D341Med (cell line): ENCODE results near the gene DNAJB13.
"Not testable (repeated sequence)": the region's sequence is repeated elsewhere in the genome, so short reads cannot be mapped to it uniquely, and the experiment has no call there.

ENCODE experiments used
- DNase-seq: peaks from one replicate; pipeline ENCODE4 v3.0.0; 2012; ENCODE audit warnings: low spot score

Gene DNAJB13

GRCh38 chr11:73950869-73951710 is at the start of gene DNAJB13:
Gene DNAJB13 (plus strand): TSS chr11:73951026. CDS start chr11:73951070, 44 bp downstream.
- peak; percentile 78 for DNase-seq

GRCh38 chr11:73902303-73902702 is 48.5 kb upstream of the DNAJB13 start:
- no peak for DNase-seq

- DNase-seq: no peak
Measured at GRCh38 chr11:73907191-73907590, 43.6 kb upstream of the DNAJB13 start.

- DNase-seq: no peak
Measured at GRCh38 chr11:73912026-73912425, 38.8 kb upstream of the DNAJB13 start.

GRCh38 chr11:73913472-73913871 is 37.4 kb upstream of the DNAJB13 start:
- DNase-seq: no peak

GRCh38 chr11:73914284-73914683 is 36.5 kb upstream of the DNAJB13 start:
- no peak for DNase-seq

GRCh38 chr11:73916435-73916834 is 34.4 kb upstream of the DNAJB13 start:
- no peak for DNase-seq

GRCh38 chr11:73921180-73921579 is 29.6 kb upstream of the DNAJB13 start:
- no peak for DNase-seq

GRCh38 chr11:73929388-73929787 is 21.4 kb upstream of the DNAJB13 start:
- no peak for DNase-seq

- DNase-seq: peak; percentile 74
Measured at GRCh38 chr11:73931039-73931645, 19.7 kb upstream of the DNAJB13 start.

GRCh38 chr11:73931951-73932350 is 18.9 kb upstream of the DNAJB13 start:
- no peak for DNase-seq

- DNase-seq: no peak
Measured at GRCh38 chr11:73932781-73933180, 18.0 kb upstream of the DNAJB13 start.

GRCh38 chr11:73936047-73936446 is 14.8 kb upstream of the DNAJB13 start:
- not testable (repeated sequence) for DNase-seq

GRCh38 chr11:73939096-73939495 is 11.7 kb upstream of the DNAJB13 start:
- no peak for DNase-seq

- no peak for DNase-seq
Measured at GRCh38 chr11:73940801-73941570, 9.8 kb upstream of the DNAJB13 start.

GRCh38 chr11:73942010-73942409 is 8.8 kb upstream of the DNAJB13 start:
- DNase-seq: no peak

- DNase-seq: no peak
Measured at GRCh38 chr11:73944085-73944484, 6.7 kb upstream of the DNAJB13 start.

- DNase-seq: no peak
Measured at GRCh38 chr11:73944901-73945300, 5.9 kb upstream of the DNAJB13 start.

GRCh38 chr11:73945396-73945795 is 5.4 kb upstream of the DNAJB13 start:
- no peak for DNase-seq

GRCh38 chr11:73946798-73947458 is 3.9 kb upstream of the DNAJB13 start:
- no peak for DNase-seq

- no peak for DNase-seq
Measured at GRCh38 chr11:73949246-73949645, 1.6 kb upstream of the DNAJB13 start.

GRCh38 chr11:73949912-73950311 is 914 bp upstream of the DNAJB13 start:
- DNase-seq: no peak
